ENCODE data around the gene RAD18.

Gene RAD18

GRCh38 chr3:8963137-8963853, at the start of gene RAD18:
Gene RAD18 (minus strand): TSS chr3:8963472. CDS start chr3:8963385, 87 bp downstream.
- peak; percentile 74 for DNase-seq

DNA sequence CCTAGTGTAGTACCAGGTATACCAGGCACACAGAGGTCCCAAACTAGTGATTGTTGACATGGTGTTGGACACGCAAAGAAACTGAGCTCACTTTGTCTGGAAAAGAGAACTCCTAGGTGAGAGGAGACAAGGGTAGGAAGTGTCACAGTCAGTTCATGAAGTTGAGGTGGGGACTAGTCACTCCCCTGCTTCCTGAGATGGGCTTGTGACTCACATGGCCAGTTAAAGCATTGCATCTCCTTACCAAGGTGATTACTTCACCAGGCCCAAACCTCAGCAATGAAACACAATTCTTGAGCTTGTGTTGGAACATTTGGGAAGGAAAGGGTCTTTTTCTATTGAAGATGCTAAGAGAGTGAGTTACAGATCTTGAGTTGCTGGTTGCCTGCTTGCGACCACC, 49.2 kb upstream of the RAD18 start:
- DNase-seq: no peak

DNA sequence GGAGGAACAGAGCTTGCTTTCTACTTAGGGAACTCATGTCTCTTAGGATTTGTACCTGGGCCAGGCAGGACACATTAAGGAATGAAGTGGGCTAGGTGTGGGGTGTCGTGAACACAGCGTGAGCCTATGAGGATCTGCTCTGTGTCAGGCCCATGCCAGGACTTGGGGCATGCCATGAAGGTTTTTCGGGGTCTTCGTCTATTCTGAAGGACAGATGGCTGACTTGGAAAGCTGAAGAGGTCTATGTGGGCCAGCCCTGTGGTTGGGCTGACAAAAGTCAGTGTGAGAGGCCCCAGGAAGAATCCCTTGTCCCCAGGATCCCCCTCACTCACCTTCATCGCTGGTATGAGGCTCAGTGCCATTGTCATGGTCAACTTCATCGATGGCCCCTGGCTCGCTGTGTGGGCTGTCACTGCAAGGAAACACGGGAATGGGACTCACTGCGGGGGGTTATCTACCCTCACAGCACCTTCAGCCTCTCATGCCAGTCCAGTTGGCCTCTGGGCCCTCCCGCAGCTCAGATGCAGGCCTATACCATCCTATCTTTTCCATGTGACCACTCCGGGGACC, 46.8 kb upstream of the RAD18 start:
- DNase-seq: no peak

DNA sequence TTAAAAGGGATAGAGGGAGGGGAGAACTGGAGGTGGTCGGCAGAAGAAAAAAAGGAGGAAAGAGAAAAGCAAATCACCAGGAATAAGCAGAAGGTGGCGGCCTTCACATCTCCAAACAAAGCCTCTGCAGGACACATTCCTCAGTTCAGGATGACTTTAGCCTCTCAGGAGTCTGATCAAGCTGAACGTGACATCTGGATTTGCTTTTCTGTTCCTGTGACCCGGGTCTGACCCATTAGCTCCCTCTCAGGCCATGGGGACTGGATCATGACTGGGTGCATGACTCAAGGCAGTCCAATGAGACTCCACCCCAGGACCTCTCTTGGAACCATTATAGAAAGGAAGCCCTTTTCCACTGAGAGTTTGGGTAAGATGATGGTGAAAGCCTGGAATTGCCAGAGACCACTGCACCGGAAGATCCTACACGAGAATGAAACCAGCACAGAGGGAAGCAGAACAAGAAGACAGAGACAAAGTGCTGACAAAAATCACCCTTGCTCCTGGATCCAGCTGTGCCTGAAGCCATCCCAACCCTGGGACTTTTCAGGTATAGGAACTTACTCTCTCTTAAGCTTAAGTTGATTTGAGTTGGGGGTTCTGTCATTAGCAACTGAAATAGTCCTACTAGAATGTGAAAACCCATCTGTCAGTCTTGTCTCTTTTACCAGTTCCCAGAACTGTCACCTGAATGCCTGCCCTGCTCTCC, 45.4 kb upstream of the RAD18 start:
- DNase-seq: no peak

DNA sequence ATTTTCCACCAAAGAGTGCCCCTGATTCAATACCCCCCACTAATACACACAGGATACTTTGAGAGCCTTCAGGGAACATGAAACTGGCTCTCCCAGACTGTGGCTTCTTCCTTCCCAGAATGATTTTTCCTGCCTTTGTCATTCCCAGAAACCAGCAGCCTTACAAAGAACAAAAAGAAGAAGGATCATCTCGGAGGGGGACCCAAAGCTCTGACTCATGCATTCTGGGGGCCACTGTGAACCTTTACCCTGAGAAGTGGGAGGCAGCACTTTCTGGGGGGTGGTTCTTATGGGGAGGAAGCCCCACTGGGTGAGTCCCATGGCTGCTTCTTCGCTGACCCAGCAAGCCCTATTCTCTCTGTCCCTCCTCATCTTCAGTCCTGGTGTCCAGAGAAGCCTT, 44.7 kb upstream of the RAD18 start:
- no peak for DNase-seq

GRCh38 chr3:9007213-9007612, 43.9 kb upstream of the RAD18 start:
- no peak for DNase-seq

GRCh38 chr3:9000041-9000440, 36.8 kb upstream of the RAD18 start:
- no peak for DNase-seq

- no peak for DNase-seq
These were observed 33.9 kb upstream of the RAD18 start for GRCh38 chr3:8997151-8997550.

DNA sequence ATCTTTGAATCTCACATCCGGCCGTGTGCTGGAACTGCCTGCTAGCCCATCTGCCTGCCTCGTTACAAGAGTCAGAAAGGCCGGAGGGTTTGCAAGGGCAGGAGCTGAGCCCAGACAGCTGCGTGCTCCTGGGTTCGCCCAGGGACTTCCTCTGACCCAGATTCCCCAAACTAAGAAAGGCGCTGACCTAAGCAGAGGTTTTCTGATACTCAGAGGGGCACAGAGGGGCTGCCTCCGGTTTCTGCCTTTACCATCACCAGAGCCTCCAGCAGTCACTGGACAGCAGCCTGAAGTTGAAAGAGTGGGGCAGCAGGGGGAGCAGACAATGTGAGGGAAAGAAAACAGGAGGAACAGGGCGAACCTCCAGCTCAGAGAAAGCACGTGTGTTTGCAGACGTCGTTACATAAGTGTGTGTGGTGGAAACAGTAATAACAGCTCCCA, 33.4 kb upstream of the RAD18 start:
- no peak for DNase-seq

- DNase-seq: no peak
These were observed 32.9 kb upstream of the RAD18 start for GRCh38 chr3:8996216-8996615.

DNA sequence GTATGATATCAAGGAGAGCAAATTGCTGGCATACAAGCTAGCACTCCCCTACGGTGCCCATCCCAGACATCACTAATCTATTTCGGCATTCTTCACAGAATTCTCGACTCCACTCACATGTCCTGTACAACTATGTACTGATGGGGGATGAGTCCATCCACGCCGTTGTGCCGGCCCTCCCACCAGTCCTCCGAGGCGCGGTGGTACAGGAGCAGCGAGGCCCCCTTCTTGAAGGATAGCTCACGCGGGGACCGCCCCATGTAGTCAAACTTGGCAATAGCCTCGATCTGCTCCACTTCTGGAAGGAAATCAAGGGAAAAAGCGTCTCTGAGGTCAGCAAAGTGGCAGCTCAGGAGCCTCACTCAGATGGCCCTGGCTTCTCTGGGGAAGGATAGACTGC, 31.0 kb upstream of the RAD18 start:
- no peak for DNase-seq

GRCh38 chr3:8993331-8993730, 30.1 kb upstream of the RAD18 start:
- DNase-seq: no peak

DNA sequence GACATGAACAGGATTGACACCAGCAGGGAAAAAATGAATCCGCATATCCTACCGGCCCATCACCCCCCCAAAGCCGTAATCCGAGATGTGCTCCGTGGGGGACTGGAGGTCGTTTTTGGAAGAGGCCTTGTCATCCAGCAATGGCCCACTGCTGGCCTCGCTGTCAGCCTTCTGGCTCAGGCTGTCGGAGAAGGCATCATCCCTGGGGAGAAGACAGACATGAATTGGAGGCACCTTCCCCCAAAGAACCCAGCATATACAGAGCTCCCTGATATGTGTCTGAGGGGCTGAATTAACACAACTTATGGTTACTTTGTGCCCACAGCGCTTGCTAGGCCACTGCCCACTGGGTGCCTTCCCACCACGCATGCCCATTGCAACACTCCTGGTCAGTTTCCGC, 29.6 kb upstream of the RAD18 start:
- DNase-seq: no peak

DNA sequence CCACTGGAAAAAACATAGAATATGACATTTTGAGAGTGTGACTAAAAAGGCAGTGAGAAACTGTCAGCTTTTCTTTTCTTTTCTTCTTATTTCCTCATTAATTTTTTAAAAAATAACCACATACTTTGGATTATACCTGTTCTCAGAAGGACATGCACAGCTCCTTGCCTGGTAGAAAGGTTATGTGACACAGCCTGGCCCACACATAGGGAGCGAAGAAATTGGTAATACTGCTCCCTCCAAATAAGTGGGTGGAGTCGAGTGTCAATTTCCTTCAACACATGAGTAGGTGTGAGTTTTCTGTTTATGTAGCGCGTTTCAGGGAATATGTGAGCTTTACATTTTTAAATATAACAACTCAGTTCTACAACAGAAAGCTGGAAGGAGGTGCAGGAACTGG, 28.9 kb upstream of the RAD18 start:
- DNase-seq: no peak

GRCh38 chr3:8990266-8991215, 27.3 kb upstream of the RAD18 start:
- DNase-seq: no peak

- DNase-seq: no peak
These were observed 25.7 kb upstream of the RAD18 start for GRCh38 chr3:8988791-8989558.

GRCh38 chr3:8988384-8988655, 25.0 kb upstream of the RAD18 start:
- no peak for DNase-seq

GRCh38 chr3:8987645-8988383, 24.5 kb upstream of the RAD18 start:
- DNase-seq: no peak

DNA sequence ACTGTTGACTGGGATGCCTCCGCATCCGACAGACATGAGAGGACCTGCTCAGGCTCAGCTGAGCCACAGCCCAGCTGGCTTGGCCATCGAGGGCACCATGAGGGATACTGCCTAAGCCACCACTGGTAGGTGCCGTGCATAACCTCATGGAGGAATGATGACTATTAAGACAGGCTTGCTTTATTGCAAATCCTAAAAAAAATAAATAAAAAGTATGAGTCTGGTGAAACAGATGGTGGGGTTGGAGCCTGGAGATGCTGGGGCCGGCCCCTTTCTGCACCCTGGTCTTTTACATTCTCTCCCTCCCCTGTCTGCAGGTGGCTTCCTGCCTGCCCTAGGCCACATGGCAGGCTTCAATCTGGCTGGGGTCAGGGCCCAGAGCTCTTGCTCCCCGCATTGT, 24.0 kb upstream of the RAD18 start:
- DNase-seq: no peak

DNA sequence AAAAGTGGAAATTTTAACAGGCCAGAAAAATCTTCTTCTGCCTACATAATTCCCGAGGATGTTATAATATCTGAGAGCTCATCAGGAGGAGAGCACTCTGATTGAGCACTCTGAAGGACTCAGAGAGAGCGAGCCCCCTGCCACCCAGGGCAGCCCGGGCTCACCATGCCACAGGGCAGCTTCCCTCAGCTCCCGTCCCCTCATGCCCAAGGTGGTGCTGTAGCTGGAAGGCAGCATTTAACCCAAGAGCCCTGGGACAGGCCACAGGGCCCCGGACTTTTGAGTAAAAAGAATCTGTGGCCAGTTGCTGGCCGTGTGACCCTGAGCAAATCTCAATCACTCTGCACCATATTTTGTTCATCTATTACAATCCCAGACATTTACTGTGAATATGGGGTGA, 23.5 kb upstream of the RAD18 start:
- DNase-seq: no peak

DNA sequence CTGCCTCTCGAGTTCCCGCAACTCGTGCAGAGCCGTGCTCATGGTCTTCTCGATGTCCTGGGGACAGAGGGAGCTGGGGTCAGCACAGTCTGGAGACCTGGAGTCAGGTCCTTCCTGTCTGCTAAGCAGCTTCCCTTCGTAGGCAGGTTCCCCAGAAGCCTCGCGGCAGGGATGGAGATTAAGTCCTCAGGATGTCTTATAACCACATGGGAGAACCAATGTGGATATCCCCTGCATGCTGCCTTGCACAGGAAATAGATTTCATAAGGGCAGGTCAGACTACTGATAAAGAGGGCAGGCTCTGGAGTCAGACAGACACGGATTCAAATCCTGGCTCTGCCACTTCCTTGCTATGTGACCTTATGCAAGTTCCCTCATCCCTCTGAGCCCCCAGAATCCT, 22.6 kb upstream of the RAD18 start:
- no peak for DNase-seq

GRCh38 chr3:8985411-8985831, 22.1 kb upstream of the RAD18 start:
- no peak for DNase-seq
